OCI-LY1 (cell line): ENCODE measurements around the gene TESK2.
A peak's percentile ranks its signal among the peaks of the same experiment; 100 is the strongest.

ENCODE experiments used
- H2AFZ ChIP-seq: fragments of 200-600 bp; sonication (generic), shearing (Covaris generic); 2 replicates; pipeline ENCODE4 v1.6.0; 2014; ENCODE audit warnings: antibody characterized with exemption, mild to moderate bottlenecking, low read length
- H3F3A ChIP-seq: fragments of 200-600 bp; sonication (generic), shearing (Covaris generic); 2 replicates; pipeline ENCODE4 v1.6.0; 2014; ENCODE audit warnings: mild to moderate bottlenecking, antibody characterized with exemption, low read length, moderate library complexity; ENCODE audit not compliant: insufficient read depth
- H3K27ac ChIP-seq: fragments of 200-600 bp; sonication (generic); 2 replicates; pipeline ENCODE4 v1.5.1; 2014; ENCODE audit warnings: low read length, mixed run types, mild to moderate bottlenecking, low read depth; ENCODE audit not compliant: poor library complexity, severe bottlenecking
- H3K27me3 ChIP-seq: fragments of 200-600 bp; sonication (generic); 2 replicates; pipeline ENCODE4 v1.6.0; 2014; ENCODE audit warnings: antibody characterized with exemption, mild to moderate bottlenecking, low read length, moderate library complexity; ENCODE audit not compliant: insufficient read depth
- H3K36me3 ChIP-seq: fragments of 200-600 bp; sonication (generic); 2 replicates; pipeline ENCODE4 v1.6.1; 2014; ENCODE audit warnings: mild to moderate bottlenecking, antibody characterized with exemption, low read length, moderate library complexity, mixed read lengths; ENCODE audit not compliant: insufficient read depth
- H3K4me1 ChIP-seq: fragments of 200-600 bp; sonication (generic); 2 replicates; pipeline ENCODE4 v1.5.1; 2014; ENCODE audit warnings: mild to moderate bottlenecking, low read length, moderate library complexity; ENCODE audit not compliant: insufficient read depth, severe bottlenecking
- H3K4me2 ChIP-seq: fragments of 200-600 bp; sonication (generic), shearing (Covaris generic); 2 replicates; pipeline ENCODE4 v1.6.1; 2014; ENCODE audit warnings: low read length
- H3K4me3 ChIP-seq: fragments of 200-600 bp; sonication (generic); 2 replicates; pipeline ENCODE4 v1.5.1; 2014; ENCODE audit warnings: low read length, low read depth, mild to moderate bottlenecking, mixed read lengths; ENCODE audit not compliant: poor library complexity, severe bottlenecking
- H3K79me2 ChIP-seq: fragments of 200-600 bp; shearing (Covaris generic); 2 replicates; pipeline ENCODE4 v1.6.1; 2016; ENCODE audit warnings: mixed run types, low read length, mixed read lengths; ENCODE audit not compliant: insufficient read depth
- H3K9ac ChIP-seq: fragments of 200-600 bp; sonication (generic), shearing (Covaris generic); 2 replicates; pipeline ENCODE4 v1.6.1; 2014; ENCODE audit warnings: mild to moderate bottlenecking, low read length, mixed read lengths
- H3K9me2 ChIP-seq: fragments of 200-600 bp; sonication (generic), shearing (Covaris generic); 2 replicates; pipeline ENCODE4 v1.6.1; 2014; ENCODE audit warnings: low read depth, mild to moderate bottlenecking, low read length, mixed read lengths
- H3K9me3 ChIP-seq: fragments of 200-600 bp; shearing (Covaris generic); 2 replicates; pipeline ENCODE4 v1.6.1; 2014; ENCODE audit warnings: low read length, mixed read lengths
- H4K20me1 ChIP-seq: fragments of 200-600 bp; sonication (generic), shearing (Covaris generic); 2 replicates; pipeline ENCODE4 v1.6.0; 2016; ENCODE audit warnings: mild to moderate bottlenecking, low read length; ENCODE audit not compliant: insufficient read depth
- EZH2 ChIP-seq: fragments of 200-600 bp; sonication (generic), shearing (Covaris generic); IDR thresholded peaks from 2 replicates; pipeline ENCODE4 v1.8.0; 2017; ENCODE audit warnings: borderline replicate concordance, mixed run types, mild to moderate bottlenecking, antibody characterized with exemption, low read length, moderate library complexity, mixed read lengths
- TF ChIP-seq, protein P1 (sequence below): fragments of 200-600 bp; sonication (generic), shearing (Covaris generic); IDR thresholded peaks from 2 replicates; pipeline ENCODE4 v1.5.1; 2017; ENCODE audit warnings: mild to moderate bottlenecking, antibody characterized with exemption, low read length, moderate library complexity, mixed read lengths

The TESK2 gene

DNA sequence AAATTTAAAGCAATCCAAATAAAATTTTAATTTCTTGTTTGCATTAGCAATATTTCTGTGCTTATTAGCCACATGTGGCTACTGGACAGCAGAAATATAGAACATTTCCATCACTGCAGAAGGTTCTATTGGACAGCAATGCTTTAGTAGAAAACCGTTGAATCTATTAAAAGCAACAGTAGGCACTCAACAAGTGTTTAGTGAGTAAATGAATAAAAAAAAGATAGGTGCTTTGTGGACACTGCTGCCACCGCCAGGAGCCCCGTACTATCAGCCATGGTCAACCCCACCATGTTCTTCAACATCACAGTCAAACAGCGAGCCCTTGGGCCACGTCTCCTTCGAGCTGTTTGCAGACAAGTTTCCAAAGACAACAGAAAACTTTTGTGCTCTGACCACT, 76.2 kb downstream of the TESK2 start:
- no peaks in the 10 kb centered on the region for H3K27me3 ChIP-seq
- TF ChIP-seq, protein P1, sequence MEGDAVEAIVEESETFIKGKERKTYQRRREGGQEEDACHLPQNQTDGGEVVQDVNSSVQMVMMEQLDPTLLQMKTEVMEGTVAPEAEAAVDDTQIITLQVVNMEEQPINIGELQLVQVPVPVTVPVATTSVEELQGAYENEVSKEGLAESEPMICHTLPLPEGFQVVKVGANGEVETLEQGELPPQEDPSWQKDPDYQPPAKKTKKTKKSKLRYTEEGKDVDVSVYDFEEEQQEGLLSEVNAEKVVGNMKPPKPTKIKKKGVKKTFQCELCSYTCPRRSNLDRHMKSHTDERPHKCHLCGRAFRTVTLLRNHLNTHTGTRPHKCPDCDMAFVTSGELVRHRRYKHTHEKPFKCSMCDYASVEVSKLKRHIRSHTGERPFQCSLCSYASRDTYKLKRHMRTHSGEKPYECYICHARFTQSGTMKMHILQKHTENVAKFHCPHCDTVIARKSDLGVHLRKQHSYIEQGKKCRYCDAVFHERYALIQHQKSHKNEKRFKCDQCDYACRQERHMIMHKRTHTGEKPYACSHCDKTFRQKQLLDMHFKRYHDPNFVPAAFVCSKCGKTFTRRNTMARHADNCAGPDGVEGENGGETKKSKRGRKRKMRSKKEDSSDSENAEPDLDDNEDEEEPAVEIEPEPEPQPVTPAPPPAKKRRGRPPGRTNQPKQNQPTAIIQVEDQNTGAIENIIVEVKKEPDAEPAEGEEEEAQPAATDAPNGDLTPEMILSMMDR: no peak
- TF ChIP-seq EZH2: no peak
- no peak overlapping the region for H3K9ac ChIP-seq
- no peak overlapping the region for H2AFZ ChIP-seq
- H3K9me3 ChIP-seq: no peaks in the 10 kb centered on the region
- H4K20me1 ChIP-seq: no peaks in the 10 kb centered on the region
- H3K4me3 ChIP-seq: no peak overlapping the region
- no peak overlapping the region for H3K4me2 ChIP-seq
- no peaks in the 10 kb centered on the region for H3F3A ChIP-seq
- no peaks in the 10 kb centered on the region for H3K36me3 ChIP-seq
- peaks cover 13% of the 10 kb centered on the region for H3K4me1 ChIP-seq
- H3K79me2 ChIP-seq: no peaks in the 10 kb centered on the region
- H3K9me2 ChIP-seq: no peaks in the 10 kb centered on the region
- H3K27ac ChIP-seq: no peak overlapping the region

DNA sequence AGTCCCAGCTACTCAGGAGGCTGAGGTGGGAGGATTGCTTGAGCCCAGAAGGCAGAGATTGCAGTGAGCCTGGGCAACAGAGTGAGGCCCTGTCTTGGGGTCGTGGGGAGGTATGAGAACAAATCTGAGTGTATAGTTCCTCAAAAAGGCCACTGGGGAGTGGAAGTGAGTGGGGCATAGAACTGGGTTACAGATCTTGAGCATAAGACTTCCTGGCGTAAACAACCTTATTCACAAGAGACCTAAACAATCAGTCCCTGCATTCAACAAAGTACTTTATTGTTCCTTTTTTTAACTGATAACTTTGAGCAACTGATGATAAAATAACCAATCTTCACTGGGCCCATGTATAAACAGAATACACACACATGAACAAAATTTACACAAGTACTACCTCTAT, 78.1 kb downstream of the TESK2 start:
- TF ChIP-seq, protein P1: no peak; the same call in 1 of the 2 replicates
- no peak for TF ChIP-seq EZH2

GRCh38 chr1:45411510-45411899, 79.5 kb downstream of the TESK2 start:
- Histone ChIP-seq H3K9ac (no peak overlapping the region; the same call in 1 of the 2 replicates), H3K27ac (no peak overlapping the region)

More for the DNA sequence above, 78.1 kb downstream of the TESK2 start:
- no peaks in the 10 kb centered on the region for H3F3A ChIP-seq
- H3K27ac ChIP-seq: no peak overlapping the region
- no peak overlapping the region for H3K4me2 ChIP-seq
- H3K9me3 ChIP-seq: no peaks in the 10 kb centered on the region
- no peaks in the 10 kb centered on the region for H3K27me3 ChIP-seq
- H4K20me1 ChIP-seq: no peaks in the 10 kb centered on the region
- no peaks in the 10 kb centered on the region for H3K79me2 ChIP-seq
- H3K36me3 ChIP-seq: no peaks in the 10 kb centered on the region
- H3K4me1 ChIP-seq: peaks cover 13% of the 10 kb centered on the region
- no peaks in the 10 kb centered on the region for H3K9me2 ChIP-seq
- H3K9ac ChIP-seq: no peak overlapping the region
- H2AFZ ChIP-seq: no peak overlapping the region
- H3K4me3 ChIP-seq: no peak overlapping the region

More at GRCh38 chr1:45411510-45411899, 79.5 kb downstream of the TESK2 start:
- Histone ChIP-seq H4K20me1 (no peaks in the 10 kb centered on the region), H3K27me3 (no peaks in the 10 kb centered on the region), H3K4me2 (no peak overlapping the region; the same call in 1 of the 2 replicates), H3K79me2 (no peaks in the 10 kb centered on the region), H3F3A (no peaks in the 10 kb centered on the region), H3K9me3 (no peaks in the 10 kb centered on the region), H3K4me1 (peaks cover 13% of the 10 kb centered on the region), H2AFZ (no peak overlapping the region), H3K4me3 (no peak overlapping the region), H3K36me3 (no peaks in the 10 kb centered on the region), H3K9me2 (no peaks in the 10 kb centered on the region)
- no peak for TF ChIP-seq EZH2
- TF ChIP-seq, protein P1: peak; percentile 19; the same call in 1 of the 2 replicates
